IMR-90 (cell line): Measurements from ENCODE around the gene RAPGEF5.

Experiments used
- CEBPB ChIP-seq: IDR thresholded peaks from 2 replicates; pipeline ENCODE4 v1.6.1; 2012; ENCODE audit warnings: low read depth, low read length, improper control_type of control experiment
- CHD1 ChIP-seq: IDR thresholded peaks from 2 replicates; pipeline ENCODE4 v1.6.1; 2012; ENCODE audit warnings: low read depth, low read length, improper control_type of control experiment
- MAFK ChIP-seq: IDR thresholded peaks from 2 replicates; pipeline ENCODE4 v1.6.1; 2012; ENCODE audit warnings: low read depth, low read length, improper control_type of control experiment
- POLR2A ChIP-seq: IDR thresholded peaks from 2 replicates; pipeline ENCODE4 v1.6.1; 2012; ENCODE audit warnings: mild to moderate bottlenecking, low read depth, low read length
- RAD21 ChIP-seq: IDR thresholded peaks from 2 replicates; pipeline ENCODE4 v1.6.1; 2012; ENCODE audit warnings: low read length, improper control_type of control experiment
- SMC3 ChIP-seq: fragments of 150-350 bp; IDR thresholded peaks from 2 replicates; pipeline ENCODE4 v1.6.1; 2016; ENCODE audit warnings: low read depth, mild to moderate bottlenecking, antibody characterized with exemption, low read length, moderate library complexity
- USF2 ChIP-seq: fragments of 150-350 bp; IDR thresholded peaks from 2 replicates; pipeline ENCODE4 v1.6.1; 2017; ENCODE audit warnings: mild to moderate bottlenecking, antibody characterized with exemption, low read length, low read depth
- TF ChIP-seq, protein P1 (sequence below): conservative IDR thresholded peaks from 2 replicates; pipeline ENCODE4 v1.5.1; 2012; ENCODE audit warnings: mild to moderate bottlenecking, low read depth, low read length, improper control_type of control experiment

DNA sequence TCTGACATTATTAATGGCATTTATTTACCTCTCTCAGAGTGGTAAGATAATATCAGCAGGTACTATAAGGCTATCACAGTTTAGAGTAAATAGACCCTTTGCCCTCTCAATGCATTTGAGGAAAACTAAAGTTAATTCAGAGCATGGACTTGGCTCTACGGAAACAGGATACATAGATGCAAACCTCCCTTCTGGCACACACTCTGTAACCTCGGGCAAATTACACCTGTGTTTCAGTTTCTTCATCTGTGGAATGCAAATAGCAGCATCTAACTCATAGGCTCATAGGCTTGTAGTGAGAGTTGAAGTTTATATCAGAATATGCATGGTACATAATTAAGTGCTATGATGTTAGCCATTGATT lies 5.6 kb downstream of the RAPGEF5 start:
- TF ChIP-seq SMC3 (no peak), RAD21 (no peak), MAFK (no peak), POLR2A (no peak), CEBPB (no peak), USF2 (no peak), CHD1 (no peak)
- TF ChIP-seq, protein P1, sequence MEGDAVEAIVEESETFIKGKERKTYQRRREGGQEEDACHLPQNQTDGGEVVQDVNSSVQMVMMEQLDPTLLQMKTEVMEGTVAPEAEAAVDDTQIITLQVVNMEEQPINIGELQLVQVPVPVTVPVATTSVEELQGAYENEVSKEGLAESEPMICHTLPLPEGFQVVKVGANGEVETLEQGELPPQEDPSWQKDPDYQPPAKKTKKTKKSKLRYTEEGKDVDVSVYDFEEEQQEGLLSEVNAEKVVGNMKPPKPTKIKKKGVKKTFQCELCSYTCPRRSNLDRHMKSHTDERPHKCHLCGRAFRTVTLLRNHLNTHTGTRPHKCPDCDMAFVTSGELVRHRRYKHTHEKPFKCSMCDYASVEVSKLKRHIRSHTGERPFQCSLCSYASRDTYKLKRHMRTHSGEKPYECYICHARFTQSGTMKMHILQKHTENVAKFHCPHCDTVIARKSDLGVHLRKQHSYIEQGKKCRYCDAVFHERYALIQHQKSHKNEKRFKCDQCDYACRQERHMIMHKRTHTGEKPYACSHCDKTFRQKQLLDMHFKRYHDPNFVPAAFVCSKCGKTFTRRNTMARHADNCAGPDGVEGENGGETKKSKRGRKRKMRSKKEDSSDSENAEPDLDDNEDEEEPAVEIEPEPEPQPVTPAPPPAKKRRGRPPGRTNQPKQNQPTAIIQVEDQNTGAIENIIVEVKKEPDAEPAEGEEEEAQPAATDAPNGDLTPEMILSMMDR, result no peak
